Islet precursor cell (in vitro differentiated cells): Measurements from ENCODE around the gene TRIM36.

Experiments
- DNase-seq: peaks from one replicate; pipeline ENCODE4 v3.0.0-alpha.2; 2018

Gene TRIM36

DNA sequence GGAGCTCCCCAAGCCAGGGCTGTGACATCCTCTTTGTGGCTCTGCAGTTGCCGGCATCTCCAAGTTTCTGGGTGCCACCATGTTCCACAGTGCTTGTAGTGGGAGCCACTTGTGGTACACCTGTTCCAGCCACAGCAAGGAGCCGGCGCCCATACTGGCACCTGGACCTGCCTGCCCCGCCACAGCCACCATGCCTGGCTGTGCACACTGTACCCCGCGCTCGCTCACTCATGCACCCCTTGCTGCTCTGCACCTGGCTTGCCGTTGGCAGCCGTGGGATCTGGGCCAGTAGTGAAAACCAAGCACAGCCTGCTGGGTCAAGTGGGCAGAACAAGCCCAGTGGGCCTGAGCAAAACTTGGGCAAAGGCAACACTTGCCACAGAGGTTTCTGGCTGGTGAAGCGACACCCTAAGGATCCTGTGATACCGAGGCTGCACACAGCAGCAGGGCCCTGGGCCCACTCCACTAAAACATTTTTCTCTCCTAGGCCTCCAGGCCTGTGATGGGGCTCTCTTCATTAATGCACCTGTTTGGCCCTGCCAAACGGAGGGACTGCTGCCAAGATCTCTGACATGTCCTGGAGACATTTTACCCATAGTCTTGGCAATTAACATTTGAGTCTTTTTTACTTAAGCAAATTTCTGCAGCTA is 2.8 kb downstream of the TRIM36 start:
- no peak for DNase-seq

DNA sequence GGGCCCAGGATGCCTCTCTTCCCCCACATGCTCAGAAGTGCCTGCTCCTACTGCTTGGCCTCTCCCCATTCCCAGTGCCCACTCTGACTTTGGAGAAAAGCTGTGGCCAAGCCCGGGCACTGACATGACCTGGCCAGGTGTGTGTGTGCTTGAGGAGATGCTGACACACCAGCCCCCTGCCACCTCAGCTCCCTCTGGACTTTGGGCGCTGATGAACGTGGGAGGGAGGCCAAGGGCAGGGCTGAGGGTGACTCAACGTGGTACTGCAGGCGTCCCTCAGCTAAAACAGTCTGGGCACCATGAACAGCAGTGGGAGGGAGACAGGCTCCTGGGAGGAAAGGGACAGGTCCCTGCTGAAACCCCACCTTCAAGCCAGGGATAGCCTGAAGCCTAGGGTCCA is 3.9 kb downstream of the TRIM36 start:
- no peak for DNase-seq

DNA sequence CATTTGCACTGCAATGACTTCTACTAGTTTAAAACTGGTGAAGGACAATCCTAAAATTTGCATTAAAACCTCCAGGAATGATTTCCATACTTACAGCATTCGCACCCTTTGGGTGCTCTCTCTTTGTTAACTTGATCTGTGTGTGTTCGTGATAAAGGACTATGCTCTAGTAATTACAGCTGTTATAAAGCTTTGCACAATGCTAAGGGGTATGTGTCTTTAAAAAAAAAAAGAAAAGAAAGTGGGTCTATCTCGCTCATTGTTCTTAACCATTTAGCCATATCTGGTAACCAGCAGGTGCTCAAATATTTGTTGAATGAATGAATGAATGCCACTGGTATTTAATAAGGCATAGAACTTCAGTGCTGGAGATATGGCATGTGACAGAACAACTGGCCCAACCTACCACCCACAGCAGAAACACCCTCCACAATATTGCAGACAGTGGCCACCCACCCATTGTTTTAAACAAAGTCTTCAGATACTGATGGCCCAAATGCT is 8.7 kb downstream of the TRIM36 start:
- no peak for DNase-seq

DNA sequence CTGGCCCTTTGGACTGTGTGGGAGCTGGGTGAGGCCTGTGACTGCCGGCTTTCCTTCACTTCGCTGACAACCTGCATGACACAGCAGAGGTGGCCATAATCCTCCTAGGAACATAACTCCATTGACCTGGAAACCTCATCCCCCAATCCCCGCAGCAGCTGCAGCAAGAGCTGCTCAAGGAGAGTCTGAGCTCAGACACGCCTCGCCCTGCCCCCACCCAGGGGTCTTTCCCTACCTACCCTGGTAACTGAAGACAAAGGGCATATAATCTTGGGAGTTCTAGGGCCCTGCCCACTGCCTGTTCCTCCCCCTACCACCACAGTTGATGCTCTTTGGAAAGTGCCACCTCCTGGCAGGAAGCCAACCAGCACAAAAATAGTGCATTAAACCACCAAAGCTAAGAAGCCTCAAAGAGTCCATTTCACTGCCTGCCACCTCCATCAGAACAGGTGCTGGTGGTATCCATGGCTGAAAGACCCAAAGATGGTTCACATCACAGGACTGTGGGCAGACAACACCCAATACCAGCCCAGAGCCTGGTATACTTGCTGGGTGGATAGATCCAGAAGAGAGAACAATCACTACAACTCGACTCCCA is 18.4 kb downstream of the TRIM36 start:
- no peak for DNase-seq

DNA sequence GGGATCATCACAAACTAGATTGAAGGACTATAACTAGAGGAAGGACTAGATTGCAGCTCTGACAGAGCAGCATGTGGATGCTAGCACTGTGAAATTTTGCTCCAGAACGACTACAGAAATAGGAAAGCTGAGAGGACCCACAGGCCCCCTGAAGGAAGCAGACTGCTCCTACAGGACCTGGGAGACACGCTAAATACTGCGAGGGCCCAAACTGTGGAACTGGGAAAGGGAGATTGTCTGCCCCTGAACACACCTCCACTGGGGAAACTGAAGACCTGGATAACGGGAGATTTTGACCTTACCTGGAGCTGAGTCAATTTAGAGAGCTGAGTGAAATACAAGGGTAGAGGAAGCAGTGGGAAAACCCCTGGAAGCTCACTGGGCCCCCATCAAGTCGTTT is 19.2 kb downstream of the TRIM36 start:
- no peak for DNase-seq

DNA sequence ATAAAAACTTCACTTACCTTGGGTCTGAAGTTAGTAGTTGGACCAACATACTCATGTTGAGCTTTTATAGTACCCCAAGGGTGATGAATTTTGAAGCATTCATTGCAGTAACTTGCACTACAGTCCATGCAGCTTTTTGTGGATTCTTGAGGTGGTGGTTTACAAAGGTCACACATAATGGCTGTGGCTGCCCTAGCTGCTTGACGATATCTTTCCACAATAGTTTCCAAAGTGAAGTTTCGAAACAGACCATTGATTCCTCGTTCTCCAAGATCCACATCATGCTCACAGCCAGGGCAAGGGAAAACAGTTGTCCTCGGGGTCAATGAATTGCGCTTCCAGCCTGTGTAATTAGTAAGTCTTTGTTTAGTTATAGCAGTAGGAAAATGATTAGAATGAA is 22.7 kb downstream of the TRIM36 start:
- DNase-seq, result no peak

DNA sequence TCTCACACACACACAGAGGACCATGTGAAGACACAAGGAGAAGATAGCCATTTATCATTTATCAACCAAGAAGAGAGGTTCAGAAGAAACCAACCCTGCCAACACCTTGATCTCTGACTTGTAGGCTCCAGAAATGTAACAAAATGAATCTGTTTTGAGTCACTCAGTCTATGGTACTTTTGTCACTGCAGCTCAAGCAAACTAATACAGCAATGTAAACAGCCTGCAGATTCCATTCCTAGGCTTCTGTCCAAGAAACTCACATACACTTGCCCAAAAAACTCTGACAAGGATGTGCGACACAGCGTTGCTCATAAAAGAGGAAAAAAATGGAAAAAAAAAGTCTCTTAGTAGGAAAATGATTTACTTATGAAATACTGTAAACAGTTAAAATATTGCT is 33.4 kb downstream of the TRIM36 start:
- DNase-seq, result no peak

DNA sequence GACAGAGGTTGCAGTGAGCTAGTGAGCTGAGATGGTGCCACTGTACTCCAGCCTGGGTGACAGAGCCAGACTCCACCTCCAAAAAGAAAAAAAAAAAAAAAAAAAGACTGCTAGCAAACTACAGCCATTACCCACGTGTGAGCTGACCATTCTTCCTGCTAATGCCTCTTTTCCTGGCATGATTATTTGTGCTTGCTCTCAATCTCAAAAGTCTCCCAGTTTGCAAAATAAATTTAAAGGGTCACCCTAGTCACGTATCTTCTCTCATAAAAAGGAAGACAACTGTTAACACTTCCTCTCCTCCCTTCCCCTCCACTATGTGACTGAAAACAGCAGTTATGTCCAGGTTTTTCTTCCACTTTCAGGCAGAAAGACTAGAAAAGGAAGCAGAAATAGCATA is 37.2 kb downstream of the TRIM36 start:
- DNase-seq, result no peak

DNA sequence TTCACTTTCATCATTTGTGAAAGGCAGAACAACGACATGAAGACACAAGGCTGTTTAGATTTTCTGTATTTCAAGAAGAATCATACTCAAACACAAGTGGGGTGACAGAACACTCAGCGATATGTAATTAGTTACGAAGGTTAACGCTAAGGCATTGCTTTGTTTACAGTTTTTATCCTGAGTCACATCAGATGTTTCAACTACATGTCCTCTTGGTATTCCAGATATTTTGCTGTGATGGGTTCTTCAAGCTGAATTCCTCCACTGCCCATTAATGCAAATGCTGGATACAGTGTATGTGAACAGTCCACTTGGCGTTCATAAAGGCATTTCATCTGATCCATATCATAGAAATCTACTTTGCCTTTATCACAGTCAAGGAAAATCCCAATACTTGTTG is 43.4 kb downstream of the TRIM36 start:
- no peak for DNase-seq

DNA sequence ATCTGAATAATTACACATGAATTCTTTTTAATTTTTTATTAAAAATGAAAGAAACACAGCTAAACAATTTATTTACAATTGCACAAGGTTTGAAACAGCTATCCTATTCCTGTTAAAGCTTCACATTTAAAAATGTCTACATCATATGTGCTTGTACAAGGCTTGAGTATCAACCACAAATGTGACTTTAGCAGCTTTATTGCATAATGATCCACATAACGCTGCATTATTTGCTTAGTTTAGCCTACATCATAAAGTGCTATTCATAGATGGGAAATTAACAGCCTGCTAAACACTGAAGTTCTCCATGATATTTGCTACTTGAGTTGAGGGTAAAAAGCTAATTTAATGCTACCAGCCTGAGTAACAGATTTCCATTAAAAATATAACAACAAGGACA is 45.0 kb downstream of the TRIM36 start:
- DNase-seq, result no peak

DNA sequence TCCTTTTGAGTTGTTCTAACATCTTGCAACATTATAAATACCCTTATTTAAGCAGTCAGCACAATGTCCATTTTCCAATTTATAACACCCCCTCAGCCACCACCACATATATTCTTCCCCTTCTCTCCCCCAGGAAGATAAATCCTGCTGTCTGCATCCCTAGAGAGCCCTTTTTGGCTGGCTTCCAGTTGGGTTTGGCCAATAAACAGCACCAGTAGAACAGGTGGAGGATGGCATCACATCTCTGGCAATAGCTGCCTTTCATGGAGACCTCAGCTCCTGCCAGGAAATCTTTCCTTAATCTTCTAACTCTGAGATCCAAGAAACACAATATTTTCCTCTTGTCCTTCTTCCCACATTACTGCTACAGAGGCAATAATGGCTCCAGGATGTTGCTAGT is 53.7 kb downstream of the TRIM36 start:
- DNase-seq, result no peak

DNA sequence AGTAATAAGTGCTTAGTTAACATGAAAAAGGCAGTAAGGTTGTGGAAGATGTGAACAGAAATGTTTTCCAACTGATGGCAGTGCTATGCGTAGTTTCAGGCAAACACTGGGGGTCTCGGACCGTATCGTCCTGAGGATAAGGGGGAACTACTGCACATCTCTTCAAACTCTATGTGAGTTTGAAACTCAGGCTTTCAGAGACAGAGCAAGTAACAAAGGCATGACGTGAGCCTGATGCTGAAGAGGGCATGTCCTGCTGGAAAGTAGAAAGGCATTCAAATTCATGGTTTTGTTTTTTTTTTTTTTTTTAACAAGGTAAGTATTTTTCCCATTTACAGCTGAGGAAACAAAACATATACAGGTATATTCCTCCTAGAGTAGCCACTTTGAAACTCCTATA is 59.9 kb downstream of the TRIM36 start:
- no peak for DNase-seq

DNA sequence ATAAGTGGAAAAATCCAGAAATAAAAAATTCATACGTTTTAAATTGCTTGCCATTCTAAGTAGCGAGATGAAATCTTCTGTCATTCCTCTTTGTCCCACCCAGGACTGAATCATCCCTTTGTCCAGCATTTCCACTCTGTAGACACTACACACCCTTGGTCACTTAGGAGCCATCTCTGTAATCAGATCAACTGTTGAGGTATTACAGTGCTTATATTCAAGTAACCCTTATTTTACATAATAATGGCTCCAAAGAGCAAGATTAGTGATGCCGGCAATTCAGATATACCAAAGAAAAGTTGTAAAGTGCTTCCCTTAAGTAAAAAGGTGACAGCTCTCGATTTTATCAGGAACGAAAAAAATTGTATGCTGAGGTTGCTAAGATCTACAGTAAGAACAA is 60.4 kb downstream of the TRIM36 start:
- no peak for DNase-seq

DNA sequence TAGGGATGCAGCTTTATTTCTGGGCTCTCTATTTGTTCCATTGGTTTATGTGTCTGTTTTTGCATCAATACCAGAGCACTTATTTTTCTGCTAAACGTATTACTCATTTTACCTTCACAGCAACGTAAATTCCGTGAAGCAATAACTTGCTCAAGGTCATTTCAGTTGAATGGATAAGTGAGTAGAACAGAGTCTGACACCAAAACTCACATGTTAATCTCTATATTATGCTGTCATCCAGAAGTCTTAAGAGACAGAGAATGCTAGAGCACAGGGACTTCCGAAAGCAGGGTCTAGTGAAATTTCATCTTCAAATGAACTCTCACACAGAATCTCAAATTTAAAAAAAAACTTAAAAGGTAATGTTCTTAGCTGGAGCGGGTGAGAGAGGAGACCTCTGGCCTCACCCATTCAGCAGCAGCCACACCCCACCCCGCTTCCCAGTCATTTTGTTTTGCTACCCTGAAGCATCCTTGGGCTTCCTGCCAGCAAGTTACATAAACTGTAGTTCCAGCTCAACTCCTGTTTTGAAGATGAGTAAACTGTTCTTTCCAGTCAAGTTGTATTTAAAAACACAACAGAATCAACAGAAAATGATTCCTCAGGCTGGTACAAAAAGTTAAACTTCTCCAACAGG is 69.3 kb downstream of the TRIM36 start:
- DNase-seq, result no peak

DNA sequence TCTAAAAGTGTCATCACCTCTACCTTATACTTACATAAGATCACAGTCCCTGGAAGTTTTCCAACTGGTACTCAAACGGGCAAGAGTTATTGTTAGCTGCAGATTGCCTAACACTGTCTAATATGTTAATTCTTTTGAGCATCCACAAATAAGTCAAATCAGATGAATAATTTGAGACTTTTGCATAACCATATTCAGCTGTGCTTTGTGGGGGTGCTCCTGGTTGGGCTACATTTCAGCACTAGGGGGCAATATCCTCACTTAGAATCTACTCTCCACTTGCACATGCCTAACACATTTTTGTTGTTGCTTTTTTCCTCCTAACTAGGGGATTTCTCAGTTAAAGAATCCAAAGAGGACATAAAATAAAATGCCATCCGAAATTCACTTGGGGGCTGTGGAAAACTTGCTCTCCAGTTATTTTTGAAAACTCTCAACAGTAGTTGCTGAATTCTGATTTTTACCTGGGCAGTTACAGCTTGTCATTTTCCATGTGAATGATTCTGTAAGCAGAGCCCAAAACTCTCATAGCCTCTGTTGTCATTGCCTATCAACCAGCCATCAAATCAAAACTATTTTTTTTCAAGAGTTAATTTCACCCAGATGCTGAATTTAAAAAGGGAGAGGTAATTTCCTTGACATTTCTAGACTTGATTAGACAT is 71.5 kb downstream of the TRIM36 start:
- no peak for DNase-seq

DNA sequence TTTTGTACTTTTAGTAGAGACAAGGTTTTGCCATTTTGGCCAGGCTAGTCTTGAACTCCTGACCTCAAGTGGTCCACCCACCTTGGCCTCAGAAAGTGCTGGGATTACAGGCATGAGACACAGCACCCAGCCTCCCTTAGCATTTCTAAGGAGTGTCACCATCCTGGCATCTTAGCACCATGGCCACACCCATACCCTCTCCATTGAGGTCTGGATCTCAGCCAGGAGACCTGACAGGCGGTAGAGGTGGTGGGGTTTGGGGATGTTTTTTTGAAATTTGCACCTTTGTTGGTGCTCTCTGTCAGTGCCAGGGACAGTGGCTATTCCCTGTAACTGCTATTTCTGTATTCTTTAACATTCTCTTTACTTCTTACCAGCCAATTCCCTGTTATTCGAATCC is 72.5 kb downstream of the TRIM36 start:
- no peak for DNase-seq

DNA sequence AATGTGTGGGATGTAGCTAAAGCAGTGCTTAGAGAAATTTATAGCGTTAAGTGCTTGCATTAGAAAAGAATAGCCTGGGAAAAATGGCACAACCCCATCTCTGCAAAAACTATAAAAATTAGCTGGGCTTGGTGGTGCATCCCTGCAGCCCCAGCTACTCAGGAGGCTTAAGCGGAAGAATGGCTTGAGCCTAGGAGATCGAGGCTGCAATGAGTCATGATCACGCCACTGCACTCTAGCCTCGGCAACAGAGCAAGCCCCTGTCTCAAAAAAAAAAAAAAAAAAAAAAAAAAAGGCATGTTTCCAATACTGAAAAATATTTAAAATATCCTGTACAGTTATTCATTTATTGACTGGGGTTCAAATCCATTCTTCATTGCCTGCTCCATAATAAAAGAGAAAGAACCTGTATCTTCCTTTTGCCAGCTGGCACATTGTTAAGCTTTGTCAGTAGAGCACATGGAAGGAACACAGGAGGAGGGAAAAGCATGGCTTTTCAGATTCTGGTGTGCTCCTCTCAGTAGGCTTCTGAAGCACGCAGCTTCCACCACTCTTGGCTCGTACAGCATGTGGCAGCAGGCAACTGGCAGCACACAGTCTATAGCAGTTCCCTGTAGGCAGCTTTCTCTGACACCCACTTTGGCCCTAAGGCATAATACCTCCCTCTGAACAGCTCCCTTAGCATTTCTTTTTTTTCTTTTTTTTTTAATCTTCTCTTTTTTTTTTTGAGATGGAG is 73.5 kb downstream of the TRIM36 start:
- DNase-seq, result peak; percentile 78

DNA sequence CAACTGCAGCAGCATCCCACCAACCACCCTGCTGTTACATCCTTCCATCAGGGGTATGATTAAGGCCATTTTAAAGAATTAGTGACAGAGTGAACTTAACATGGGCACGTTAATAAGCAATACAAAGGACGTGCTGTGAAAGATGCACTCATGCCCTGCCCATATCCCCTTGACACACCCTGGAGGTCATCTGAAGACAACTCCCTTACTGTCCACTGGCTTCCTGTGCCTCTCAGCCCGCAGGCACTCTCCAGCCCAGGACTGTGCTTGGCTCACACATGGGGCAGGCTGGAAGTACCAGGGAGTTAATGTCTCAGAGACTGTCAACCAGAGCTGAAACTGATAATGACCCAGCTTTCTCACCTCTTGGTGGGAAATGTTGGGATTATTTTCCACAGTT is 81.8 kb downstream of the TRIM36 start:
- no peak for DNase-seq

DNA sequence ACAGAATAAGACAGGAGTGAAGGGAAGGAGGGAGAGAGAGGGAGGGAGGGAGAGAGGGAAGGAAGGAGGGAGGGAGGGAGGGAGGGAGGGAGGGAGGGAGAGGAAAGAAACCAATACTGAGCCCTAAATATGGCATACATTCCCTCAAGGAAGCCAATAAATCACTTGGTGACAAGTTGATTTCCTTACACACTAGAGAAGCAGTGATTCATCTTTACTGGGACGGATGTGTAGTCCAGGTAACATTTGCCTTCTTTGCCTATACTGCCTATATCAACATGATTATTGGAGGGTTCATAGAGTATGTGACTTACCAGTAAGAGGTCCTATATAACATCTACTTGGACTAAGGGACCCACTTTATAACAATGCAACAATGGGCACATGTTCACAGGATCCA is 83.2 kb downstream of the TRIM36 start:
- DNase-seq, result no peak

DNA sequence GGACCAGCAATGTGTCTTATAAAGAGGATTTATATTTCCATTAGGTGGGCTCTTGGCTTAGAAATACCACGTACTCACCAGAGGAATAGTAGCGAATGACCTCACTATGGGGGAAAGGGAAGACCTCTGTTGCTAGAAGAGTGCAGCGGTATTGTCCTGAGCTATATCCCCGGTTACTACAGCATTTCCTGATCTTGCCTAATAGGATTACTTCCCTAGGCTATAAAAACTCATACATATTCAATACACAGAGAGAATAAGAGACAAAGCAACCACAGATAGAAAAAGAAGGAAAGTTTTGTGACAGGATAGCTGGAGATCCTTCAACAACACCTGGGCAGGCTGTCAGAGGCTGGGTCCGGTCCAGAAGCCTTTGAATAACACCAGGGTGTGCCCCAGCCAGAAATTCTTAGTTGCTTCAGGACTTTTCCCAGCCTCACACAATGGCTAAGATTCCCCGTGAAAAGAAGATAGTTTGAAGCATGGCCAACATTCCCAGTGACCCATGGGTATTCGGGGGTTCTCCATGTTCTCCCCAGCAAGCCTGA is 85.4 kb downstream of the TRIM36 start:
- DNase-seq, result no peak

DNA sequence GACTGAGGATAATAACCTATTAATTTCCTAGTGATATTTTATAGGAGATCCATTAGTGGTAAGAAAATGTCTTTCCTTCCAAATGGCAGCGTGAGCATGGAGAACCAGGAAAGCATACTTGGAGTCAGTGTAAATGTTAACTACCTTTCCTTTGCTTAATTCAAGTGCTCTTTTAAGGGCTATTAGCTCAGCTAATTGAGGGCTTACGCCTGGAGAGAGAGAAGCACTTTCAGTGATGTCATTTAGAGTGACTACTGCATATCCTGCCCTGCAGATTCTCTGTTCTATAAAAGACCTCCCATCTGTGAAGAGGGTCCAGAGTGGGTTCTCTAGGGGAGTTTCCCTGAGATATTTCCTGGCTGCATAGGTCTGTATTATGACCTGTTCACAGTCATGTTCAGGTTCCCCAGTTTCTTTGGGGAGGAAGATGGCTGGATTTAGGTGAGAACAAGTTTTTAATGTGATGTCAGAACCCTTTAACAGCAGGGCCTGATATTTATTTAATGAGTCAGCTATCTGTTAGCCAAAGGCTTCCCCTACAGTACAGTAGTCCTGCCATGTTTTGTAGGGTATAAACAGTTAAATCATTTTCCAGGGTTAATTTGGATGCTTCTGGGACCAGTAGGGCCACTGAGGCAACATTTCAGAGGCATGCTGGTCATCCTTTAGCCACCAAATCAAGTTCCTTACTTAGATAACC is 89.6 kb downstream of the TRIM36 start:
- DNase-seq, result no peak
